GM12865 (cell line): ENCODE measurements around the gene PHAF1.

Source experiments
- DNase-seq: peaks from one replicate; pipeline ENCODE4 v3.0.0; 2010; ENCODE audit warnings: low read depth
- H3K4me3 ChIP-seq: 2 replicates; pipeline ENCODE4 v1.5.1; 2011; ENCODE audit warnings: mild to moderate bottlenecking, low read depth, low read length, control low read depth
- CTCF ChIP-seq: IDR thresholded peaks from 2 replicates; pipeline ENCODE4 v1.5.1; 2011; ENCODE audit warnings: low read length, control low read depth, low read depth, inconsistent platforms; ENCODE audit not compliant: insufficient read depth; ENCODE audit errors: missing control alignments

The PHAF1 gene

DNA sequence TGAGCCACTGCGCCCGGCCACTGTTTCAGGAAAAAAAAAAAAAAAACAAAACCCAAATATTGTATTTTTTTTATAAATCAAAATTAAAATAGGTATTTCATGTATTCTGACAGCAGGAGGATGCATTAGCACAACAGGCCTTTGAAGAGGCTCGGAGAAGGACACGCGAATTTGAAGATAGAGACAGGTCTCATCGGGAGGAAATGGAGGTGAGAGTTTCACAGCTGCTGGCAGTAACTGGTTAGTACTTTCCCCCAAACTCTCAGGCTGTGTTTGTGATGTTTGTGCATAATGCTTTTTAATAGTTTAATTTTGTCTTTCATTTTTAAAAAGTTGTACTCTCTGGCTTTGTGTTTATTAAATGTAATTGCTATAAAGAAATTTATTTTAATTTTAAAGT lies 27.6 kb upstream of the PHAF1 start:
- DNase-seq, result no peak

DNA sequence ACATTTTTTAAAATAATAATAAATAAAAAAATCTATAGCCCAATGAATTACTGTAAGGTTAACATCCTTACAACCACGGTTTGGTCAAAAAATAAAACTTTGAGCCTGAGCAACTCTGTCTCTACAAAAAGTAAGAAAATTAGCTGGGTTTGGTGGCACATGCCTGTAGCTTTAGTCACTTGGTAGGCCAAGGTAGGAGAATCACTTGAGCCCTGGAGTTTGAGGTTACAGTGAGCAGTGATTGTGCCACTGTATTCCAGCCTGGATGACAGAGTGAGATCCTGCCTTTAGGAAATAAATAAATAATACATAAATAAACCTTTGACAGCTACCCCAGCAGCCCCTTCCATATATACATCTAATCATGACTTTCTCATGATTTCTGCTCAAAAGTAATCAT lies 26.9 kb upstream of the PHAF1 start:
- DNase-seq, result no peak
- no peak for TF ChIP-seq CTCF

More for the DNA sequence above, 27.6 kb upstream of the PHAF1 start:
- H3K4me3 ChIP-seq, result no peak overlapping the region
- no peak for TF ChIP-seq CTCF

GRCh38 chr16:67084345-67085028 lies 25.3 kb upstream of the PHAF1 start:
- peak; percentile 61 for DNase-seq
- TF ChIP-seq CTCF, result no peak

More for the DNA sequence above, 26.9 kb upstream of the PHAF1 start:
- no peak overlapping the region for H3K4me3 ChIP-seq

DNA sequence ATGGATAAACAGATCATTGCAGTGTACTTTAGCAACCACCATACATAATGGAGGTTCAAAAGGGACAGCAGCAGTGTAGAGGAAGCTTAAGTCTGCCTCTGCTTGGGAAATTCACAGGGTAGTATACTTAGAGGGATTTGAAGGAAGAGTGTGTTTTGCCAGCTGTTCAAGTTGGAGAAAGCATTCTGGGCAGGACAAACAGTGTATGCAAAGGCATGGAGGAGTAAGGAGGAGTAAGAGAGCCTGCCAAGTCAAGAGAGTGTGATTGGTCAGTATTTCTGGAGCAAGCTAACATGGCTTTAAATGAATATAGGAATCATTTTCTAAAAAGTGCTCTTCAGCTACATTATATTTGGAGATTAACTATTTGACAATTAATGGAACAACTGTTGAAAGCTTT lies 22.9 kb upstream of the PHAF1 start:
- no peak for DNase-seq
- TF ChIP-seq CTCF, result no peak
- H3K4me3 ChIP-seq, result no peak overlapping the region

More at GRCh38 chr16:67084345-67085028, 25.3 kb upstream of the PHAF1 start:
- no peak overlapping the region; the same call in 1 of the 2 replicates for H3K4me3 ChIP-seq

- no peak for TF ChIP-seq CTCF
- DNase-seq, result no peak
These were observed 22.4 kb upstream of the PHAF1 start for GRCh38 chr16:67087291-67087690.

DNA sequence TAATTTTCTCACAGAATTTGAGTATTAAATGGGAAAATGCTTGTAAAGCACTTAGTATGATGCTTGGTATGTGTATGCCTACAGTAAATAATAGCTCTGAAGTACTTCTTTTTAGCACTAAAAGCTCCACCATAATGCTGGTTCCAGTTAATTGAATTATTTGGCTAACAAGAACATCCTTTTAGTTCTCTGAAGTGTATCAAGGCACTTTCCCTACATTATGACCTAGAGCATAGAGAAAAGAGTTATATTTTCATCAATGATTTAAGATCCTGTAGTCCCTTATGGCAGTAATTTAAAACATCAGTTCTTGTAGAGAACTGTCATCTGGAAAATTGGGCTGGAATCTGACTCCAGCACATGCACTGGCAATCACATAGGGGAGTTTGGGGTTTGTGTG lies 21.9 kb upstream of the PHAF1 start:
- H3K4me3 ChIP-seq, result no peak overlapping the region
- TF ChIP-seq CTCF, result no peak
- DNase-seq, result no peak

More at GRCh38 chr16:67087291-67087690, 22.4 kb upstream of the PHAF1 start:
- no peak overlapping the region for H3K4me3 ChIP-seq

- no peak for TF ChIP-seq CTCF
- no peak overlapping the region for H3K4me3 ChIP-seq
These were observed 21.2 kb upstream of the PHAF1 start for GRCh38 chr16:67088551-67088950.

More at GRCh38 chr16:67088551-67088950, 21.2 kb upstream of the PHAF1 start:
- no peak for DNase-seq
